Heart left ventricle (tissue), 13 donors: ENCODE measurements around the gene ADGRG1.

ENCODE experiments used
- CTCF ChIP-seq, 12 donors: fragments of 200-600 bp; sonication (generic) in 4 of 12; IDR thresholded peaks; one replicate each; pipeline versions ENCODE4 v1.5.0 to v1.8.0; 2018 to 2022; ENCODE audit warnings: antibody characterized with exemption in 12 of 12, mild to moderate bottlenecking in 5 of 12
- POLR2A ChIP-seq, 2 donors: fragments of 450-650 bp; IDR thresholded peaks; one replicate each; pipeline ENCODE4 v1.6.1; 2017; ENCODE audit warnings: antibody characterized with exemption in 2 of 2, mild to moderate bottlenecking in 2 of 2, moderate library complexity in 2 of 2
- donor health status: ischemic (EF 13 %, LVEDD 7.1; RV severe dilation, severe dysfunction).
- donor health status: DM: no; HTN: yes; CAD: no.
- donor health status: DM: no; HTN: no; CAD: no.
- donor health status: ischemic (EF 25% LVEDD 6.9; RV normal size, moderate dysfunction).
- donor health status: ischemic (EF 25% LVEDD 5.7; RV mildly dilated, moderate dysfunction).
- donor health status: ischemic (EF 35%, LVEDD 5.7; RV mildly dilated, moderate dysfunction).
- donor health status: nonischemic (EF 11% LVEDD 7.7; RV severe dilation, severe dysfunction).
- donor health status: DM: yes; HTN: yes; CAD: no.
- donor health status: PGD.
- donor health status: ischemic (EF 29% LVEDD 5.4; RV normal size, mild dysfunction).
- donor health status: nonischemic (EF 23%, LVEDD 6.1; RV moderate dilation, normal function).

GRCh38 chr16:57688487-57688986, 60.1 kb downstream of the ADGRG1 start:
- TF ChIP-seq CTCF (IDR thresholded peaks at IDR 0.05) (no peak), POLR2A (IDR thresholded peaks at IDR 0.05) (no peak)
